CD4-positive, CD25-positive, alpha-beta regulatory T cell (primary cell): ENCODE results near the gene MOGAT2. TPM values are rescaled to one million over a fixed set of nuclear protein-coding genes. Genes with fewer than 3 reads are reported as not detected.

ENCODE experiments used
- ATAC-seq, 2 donors: fragments of 150-1000 bp; cut with Tn5 transposase; one replicate each; pipeline ENCODE4 v1.10.0; 2021; ENCODE audit warnings: low read depth in 2 of 2, moderate number of reproducible peaks in 2 of 2, moderate library complexity in 1 of 2
- DNase-seq, 3 donors: peaks; one replicate each; pipeline versions ENCODE4 v3.0.0 to v3.0.0-alpha.2; 2012 to 2022; ENCODE audit warnings: mixed read lengths in 1 of 3
- H3K27ac ChIP-seq: one replicate; pipeline ENCODE4 v1.7.0; 2013; ENCODE audit warnings: mild to moderate bottlenecking, low read length; ENCODE audit not compliant: insufficient read depth, poor library complexity, severe bottlenecking
- H3K27me3 ChIP-seq: one replicate; pipeline ENCODE4 v1.7.0; 2013; ENCODE audit warnings: low read length; ENCODE audit not compliant: control insufficient read depth, insufficient read depth
- H3K36me3 ChIP-seq: one replicate; pipeline ENCODE4 v1.7.0; 2013; ENCODE audit warnings: mild to moderate bottlenecking, low read length, moderate library complexity; ENCODE audit not compliant: control insufficient read depth, insufficient read depth
- H3K4me1 ChIP-seq: 2 replicates; pipeline ENCODE4 v1.7.0; 2013; ENCODE audit warnings: mild to moderate bottlenecking, low read length; ENCODE audit not compliant: insufficient read depth, control insufficient read depth, poor library complexity, severe bottlenecking
- H3K4me3 ChIP-seq: one replicate; pipeline ENCODE4 v1.7.0; 2013; ENCODE audit warnings: low read depth, mild to moderate bottlenecking, low read length, moderate library complexity
- H3K9me3 ChIP-seq, 2 experiments: 1 replicate in 1 of 2; 2 replicates in 1 of 2; pipeline ENCODE4 v1.7.0; 2013; ENCODE audit warnings: low read length in 2 of 2, mild to moderate bottlenecking in 1 of 2, moderate library complexity in 1 of 2; ENCODE audit not compliant: control insufficient read depth in 2 of 2
- H3K27ac Mint-ChIP-seq, 3 donors: one replicate each; pipeline ENCODE4 v1.8.0; 2020 to 2022; ENCODE audit warnings: mild to moderate bottlenecking in 3 of 3, mixed read lengths in 3 of 3, moderate library complexity in 2 of 3
- H3K27me3 Mint-ChIP-seq: one replicate; pipeline ENCODE4 v1.8.0; 2022; ENCODE audit warnings: mild to moderate bottlenecking, mixed read lengths
- H3K36me3 Mint-ChIP-seq: one replicate; pipeline ENCODE4 v1.8.0; 2020; ENCODE audit warnings: mixed read lengths
- H3K4me1 Mint-ChIP-seq, 4 donors: one replicate each; pipeline ENCODE4 v1.8.0; 2020 to 2022; ENCODE audit warnings: mixed read lengths in 4 of 4, mild to moderate bottlenecking in 1 of 4
- H3K4me3 Mint-ChIP-seq, 4 donors: one replicate each; pipeline ENCODE4 v1.8.0; 2020 to 2022; ENCODE audit warnings: mild to moderate bottlenecking in 4 of 4, mixed read lengths in 4 of 4, moderate library complexity in 3 of 4
- H3K9me3 Mint-ChIP-seq, 7 donors: one replicate each; pipeline ENCODE4 v1.8.0; 2020 to 2022; ENCODE audit warnings: mixed read lengths in 7 of 7, mild to moderate bottlenecking in 3 of 7, moderate library complexity in 2 of 7
- polyA plus RNA-seq, 4 donors: library from polyadenylated mRNA; unstranded; fragments of 300-500 nt; fragmentation: Illumina TruSeq; gene quantifications; one replicate each; pipeline ENCODE4 v1.2.3, GENCODE V29; 2021
- total RNA-seq: library from RNA; stranded (reverse); gene quantifications from one replicate; pipeline ENCODE4 v1.2.3, GENCODE V29; 2022

MOGAT2 gene
- total and polyA plus RNA-seq, 5 donors from 2014 or later = not detected

DNA sequence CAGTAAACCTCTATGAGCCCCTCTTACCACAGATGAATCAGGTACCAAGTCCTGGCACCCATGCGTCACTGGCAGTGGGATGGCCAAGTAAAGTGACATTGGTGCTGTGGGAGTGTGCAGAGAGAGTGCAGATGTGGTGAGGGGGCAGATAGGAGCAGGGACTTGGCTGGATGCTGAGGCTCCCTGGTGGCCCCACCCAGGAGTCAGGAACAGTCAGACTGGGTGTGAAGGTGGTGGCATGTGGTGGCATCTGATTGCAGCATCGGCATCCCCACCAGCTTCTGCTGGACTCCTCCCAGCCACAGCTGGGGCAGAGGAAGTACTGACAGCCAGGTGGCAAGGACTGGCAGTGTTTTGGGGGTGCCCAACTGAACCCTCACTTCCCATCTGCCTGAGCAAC is 62.3 kb downstream of the MOGAT2 start:
- H3K4me3 ChIP-seq = no peak overlapping the region
- H3K9me3 ChIP-seq = no peaks in the 10 kb centered on the region
- H3K27me3 ChIP-seq = no peaks in the 10 kb centered on the region
- peak in 1 of 3 donors; percentile 36 for DNase-seq
- Mint-ChIP-seq H3K4me3 (no peak overlapping the region), H3K27ac (peak overlapping the region in 1 of 3 donors; percentile 32), H3K27me3 (no peaks in the 10 kb centered on the region), H3K4me1 (peaks cover 0 to 15% (median 7%) of the 10 kb centered on the region in 4 donors), H3K9me3 (no peaks in the 10 kb centered on the region), H3K36me3 (no peaks in the 10 kb centered on the region)
- peaks cover 7% of the 10 kb centered on the region for H3K4me1 ChIP-seq
- no peak overlapping the region for H3K27ac ChIP-seq
- ATAC-seq = no peak
- H3K36me3 ChIP-seq = no peaks in the 10 kb centered on the region

- DNase-seq (no peak), ATAC-seq (no peak)
- Mint-ChIP-seq H3K27ac (peak overlapping the region in 1 of 3 donors; percentile 55), H3K4me3 (no peak overlapping the region), H3K9me3 (no peaks in the 10 kb centered on the region), H3K36me3 (no peaks in the 10 kb centered on the region), H3K27me3 (no peaks in the 10 kb centered on the region), H3K4me1 (peaks cover 0 to 15% (median 7%) of the 10 kb centered on the region in 4 donors)
- peaks cover 7% of the 10 kb centered on the region for H3K4me1 ChIP-seq
- H3K27ac ChIP-seq = no peak overlapping the region
- H3K4me3 ChIP-seq = no peak overlapping the region
- H3K27me3 ChIP-seq = no peaks in the 10 kb centered on the region
- no peaks in the 10 kb centered on the region for H3K9me3 ChIP-seq
- no peaks in the 10 kb centered on the region for H3K36me3 ChIP-seq
Measured at GRCh38 chr11:75780888-75781287, 63.2 kb downstream of the MOGAT2 start.

- DNase-seq (no peak), ATAC-seq (no peak)
- Mint-ChIP-seq H3K9me3 (no peaks in the 10 kb centered on the region), H3K4me1 (peaks cover 0 to 15% (median 7%) of the 10 kb centered on the region in 4 donors), H3K4me3 (no peak overlapping the region), H3K27ac (peak overlapping the region in 1 of 3 donors; percentile 55), H3K27me3 (no peaks in the 10 kb centered on the region), H3K36me3 (no peaks in the 10 kb centered on the region)
- Histone ChIP-seq H3K36me3 (no peaks in the 10 kb centered on the region), H3K4me1 (peaks cover 7% of the 10 kb centered on the region), H3K27me3 (no peaks in the 10 kb centered on the region), H3K4me3 (no peak overlapping the region), H3K9me3 (no peaks in the 10 kb centered on the region), H3K27ac (no peak overlapping the region)
Measured at GRCh38 chr11:75781296-75781695, 63.7 kb downstream of the MOGAT2 start.

DNA sequence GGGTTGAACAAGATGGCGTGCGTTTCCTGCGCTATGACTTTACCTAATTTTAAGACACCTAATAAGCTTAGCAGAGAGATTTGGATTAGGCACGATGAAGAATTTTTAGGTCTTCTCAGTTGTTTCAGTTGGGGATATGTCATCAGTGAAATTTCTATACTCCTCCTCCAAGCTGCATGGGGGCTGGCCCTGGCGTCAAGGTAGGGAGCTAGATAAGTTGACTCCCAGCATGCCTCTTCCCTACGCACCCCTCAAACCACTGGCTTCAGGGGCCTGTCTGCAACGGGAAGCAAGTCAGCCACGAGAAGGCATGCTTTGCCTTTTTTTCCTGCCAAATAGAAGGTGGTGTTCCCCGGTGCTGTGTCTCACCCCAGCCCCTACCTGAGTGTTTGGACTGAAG is 64.2 kb downstream of the MOGAT2 start:
- Histone ChIP-seq H3K27ac (no peak overlapping the region), H3K4me3 (no peak overlapping the region), H3K9me3 (no peaks in the 10 kb centered on the region), H3K36me3 (no peaks in the 10 kb centered on the region), H3K4me1 (peaks cover 7% of the 10 kb centered on the region), H3K27me3 (no peaks in the 10 kb centered on the region)
- H3K4me1 Mint-ChIP-seq = peaks cover 0 to 15% (median 6%) of the 10 kb centered on the region in 4 donors
- no peak overlapping the region for H3K4me3 Mint-ChIP-seq
- H3K27me3 Mint-ChIP-seq = no peaks in the 10 kb centered on the region
- ATAC-seq (no peak), DNase-seq (no peak)
- H3K9me3 Mint-ChIP-seq = no peaks in the 10 kb centered on the region
- H3K36me3 Mint-ChIP-seq = no peaks in the 10 kb centered on the region
- H3K27ac Mint-ChIP-seq = no peak overlapping the region

Other genes with a start within 250 kb of the MOGAT2 start
- gene GDPD5, start 191.9 kb upstream of the MOGAT2 start, total RNA-seq = 170 TPM
- gene GDPD5, start 191.9 kb upstream of the MOGAT2 start, polyA plus RNA-seq = 10 to 100 TPM in 3 of 4 donors, 1 to 10 TPM in 1; 8.0 to 23.4 (median 15.9) TPM
- gene SERPINH1, start 155.6 kb upstream of the MOGAT2 start, total RNA-seq = 3.4 TPM
- gene SERPINH1, start 155.6 kb upstream of the MOGAT2 start, polyA plus RNA-seq = 1 to 10 TPM; 1.2 to 4.5 (median 3.3) TPM
- gene MAP6, start 48.8 kb upstream of the MOGAT2 start, total RNA-seq = 0.44 TPM
- gene MAP6, start 48.8 kb upstream of the MOGAT2 start, polyA plus RNA-seq = not detected
- 0.42 TPM for gene DGAT2, start 50.9 kb downstream of the MOGAT2 start, total RNA-seq
- under 1 TPM in 2 of 4 donors, not detected in 2; 0.17 to 0.47 TPM for gene DGAT2, start 50.9 kb downstream of the MOGAT2 start, polyA plus RNA-seq
- 37.2 TPM for gene UVRAG, start 97.4 kb downstream of the MOGAT2 start, total RNA-seq
- 10 to 100 TPM; 13.7 to 21.5 (median 15.9) TPM for gene UVRAG, start 97.4 kb downstream of the MOGAT2 start, polyA plus RNA-seq